Measurements from ENCODE around the gene GLRX.

The GLRX gene

GRCh38 chr5:95864456-95864855, 41.9 kb upstream of the GLRX start:
- H3K4me3 ChIP-seq (ENCODE audit: low read length): no peak overlapping the region
- no peak for TF ChIP-seq CTCF (conservative IDR thresholded peaks at IDR 0.05; ENCODE audit: low read length)
- DNase-seq (ENCODE audit: low read depth): no peak

- peak; percentile 82 for DNase-seq (ENCODE audit: low read depth)
Measured at GRCh38 chr5:95863383-95863757, 40.8 kb upstream of the GLRX start.

GRCh38 chr5:95862671-95863382, 40.3 kb upstream of the GLRX start:
- H3K4me3 ChIP-seq (ENCODE audit: low read length): no peak overlapping the region
- DNase-seq (ENCODE audit: low read depth): no peak
- no peak for TF ChIP-seq CTCF (conservative IDR thresholded peaks at IDR 0.05; ENCODE audit: low read length)

More at GRCh38 chr5:95863383-95863757, 40.8 kb upstream of the GLRX start:
- TF ChIP-seq CTCF (conservative IDR thresholded peaks at IDR 0.05; ENCODE audit: low read length): no peak
- no peak overlapping the region for H3K4me3 ChIP-seq (ENCODE audit: low read length)

- H3K4me3 ChIP-seq (ENCODE audit: low read length): no peak overlapping the region
- peak; percentile 18 for TF ChIP-seq CTCF (conservative IDR thresholded peaks at IDR 0.05; ENCODE audit: low read length)
- peak; percentile 72 for DNase-seq (ENCODE audit: low read depth)
Measured at GRCh38 chr5:95861864-95862561, 39.5 kb upstream of the GLRX start.

- TF ChIP-seq CTCF (conservative IDR thresholded peaks at IDR 0.05; ENCODE audit: low read length): no peak
- DNase-seq (ENCODE audit: low read depth): peak; percentile 97
- no peak overlapping the region for H3K4me3 ChIP-seq (ENCODE audit: low read length)
Measured at GRCh38 chr5:95861221-95861863, 38.8 kb upstream of the GLRX start.

- DNase-seq (ENCODE audit: low read depth): no peak
- peak overlapping the region; percentile 55 for H3K4me3 ChIP-seq (ENCODE audit: low read length)
- no peak for TF ChIP-seq CTCF (conservative IDR thresholded peaks at IDR 0.05; ENCODE audit: low read length)
Measured at GRCh38 chr5:95859661-95860060, 37.1 kb upstream of the GLRX start.
